ENCODE results near the gene BACH2.

DNA sequence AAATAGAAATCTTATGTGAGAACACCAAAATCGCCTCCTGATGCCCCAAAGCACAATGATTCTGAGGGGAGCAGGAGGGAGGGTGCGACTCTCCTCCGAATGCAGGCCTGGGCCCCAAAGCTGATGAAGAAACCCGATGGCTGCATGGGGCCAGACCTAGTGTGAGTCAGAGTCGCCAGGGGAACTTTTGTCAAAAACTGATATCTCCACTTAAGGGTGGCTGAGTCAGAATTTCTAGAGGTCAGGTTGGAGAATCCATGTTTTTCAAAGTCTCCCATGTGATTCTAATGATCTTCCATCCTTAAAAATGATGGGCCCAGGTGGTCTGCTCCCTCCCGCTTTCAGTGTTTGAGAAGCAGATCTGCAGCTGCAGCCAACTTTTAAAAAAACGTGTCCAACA, 172.8 kb downstream of the BACH2 start:
- no peak for TF ChIP-seq POLR2A (IDR thresholded peaks at IDR 0.05)
- TF ChIP-seq, protein P1, sequence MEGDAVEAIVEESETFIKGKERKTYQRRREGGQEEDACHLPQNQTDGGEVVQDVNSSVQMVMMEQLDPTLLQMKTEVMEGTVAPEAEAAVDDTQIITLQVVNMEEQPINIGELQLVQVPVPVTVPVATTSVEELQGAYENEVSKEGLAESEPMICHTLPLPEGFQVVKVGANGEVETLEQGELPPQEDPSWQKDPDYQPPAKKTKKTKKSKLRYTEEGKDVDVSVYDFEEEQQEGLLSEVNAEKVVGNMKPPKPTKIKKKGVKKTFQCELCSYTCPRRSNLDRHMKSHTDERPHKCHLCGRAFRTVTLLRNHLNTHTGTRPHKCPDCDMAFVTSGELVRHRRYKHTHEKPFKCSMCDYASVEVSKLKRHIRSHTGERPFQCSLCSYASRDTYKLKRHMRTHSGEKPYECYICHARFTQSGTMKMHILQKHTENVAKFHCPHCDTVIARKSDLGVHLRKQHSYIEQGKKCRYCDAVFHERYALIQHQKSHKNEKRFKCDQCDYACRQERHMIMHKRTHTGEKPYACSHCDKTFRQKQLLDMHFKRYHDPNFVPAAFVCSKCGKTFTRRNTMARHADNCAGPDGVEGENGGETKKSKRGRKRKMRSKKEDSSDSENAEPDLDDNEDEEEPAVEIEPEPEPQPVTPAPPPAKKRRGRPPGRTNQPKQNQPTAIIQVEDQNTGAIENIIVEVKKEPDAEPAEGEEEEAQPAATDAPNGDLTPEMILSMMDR (IDR thresholded peaks at IDR 0.05), result no peak
